ENCODE measurements around the gene CACNA2D4.

Gene CACNA2D4

GRCh38 chr12:1881301-1881700 lies 37.2 kb downstream of the CACNA2D4 start:
- no peak for DNase-seq (ENCODE audit: low read depth)
- no peak overlapping the region for H3K4me3 ChIP-seq (ENCODE audit: low read depth, low read length)
- TF ChIP-seq CTCF (conservative IDR thresholded peaks at IDR 0.05; ENCODE audit: low read depth, low read length), result no peak

- TF ChIP-seq CTCF (conservative IDR thresholded peaks at IDR 0.05; ENCODE audit: low read depth, low read length), result no peak
- no peak overlapping the region for H3K4me3 ChIP-seq (ENCODE audit: low read depth, low read length)
- DNase-seq (ENCODE audit: low read depth), result no peak
Measured at GRCh38 chr12:1880876-1881275, 37.6 kb downstream of the CACNA2D4 start.

- no peak overlapping the region for H3K4me3 ChIP-seq (ENCODE audit: low read depth, low read length)
- no peak for TF ChIP-seq CTCF (conservative IDR thresholded peaks at IDR 0.05; ENCODE audit: low read depth, low read length)
- DNase-seq (ENCODE audit: low read depth), result no peak
Measured at GRCh38 chr12:1880153-1880845, 38.2 kb downstream of the CACNA2D4 start.

- TF ChIP-seq CTCF (conservative IDR thresholded peaks at IDR 0.05; ENCODE audit: low read depth, low read length), result no peak
- no peak for DNase-seq (ENCODE audit: low read depth)
- no peak overlapping the region for H3K4me3 ChIP-seq (ENCODE audit: low read depth, low read length)
Measured at GRCh38 chr12:1879633-1880032, 38.8 kb downstream of the CACNA2D4 start.

GRCh38 chr12:1878695-1879094 lies 39.8 kb downstream of the CACNA2D4 start:
- TF ChIP-seq CTCF (conservative IDR thresholded peaks at IDR 0.05; ENCODE audit: low read depth, low read length), result no peak
- H3K4me3 ChIP-seq (ENCODE audit: low read depth, low read length), result no peak overlapping the region
- no peak for DNase-seq (ENCODE audit: low read depth)

- no peak overlapping the region for H3K4me3 ChIP-seq (ENCODE audit: low read depth, low read length)
- DNase-seq (ENCODE audit: low read depth), result no peak
- TF ChIP-seq CTCF (conservative IDR thresholded peaks at IDR 0.05; ENCODE audit: low read depth, low read length), result no peak
Measured at GRCh38 chr12:1878214-1878613, 40.2 kb downstream of the CACNA2D4 start.

GRCh38 chr12:1877169-1877878 lies 41.1 kb downstream of the CACNA2D4 start:
- H3K4me3 ChIP-seq (ENCODE audit: low read depth, low read length), result no peak overlapping the region
- no peak for TF ChIP-seq CTCF (conservative IDR thresholded peaks at IDR 0.05; ENCODE audit: low read depth, low read length)

More at GRCh38 chr12:1877169-1877878, 41.1 kb downstream of the CACNA2D4 start:
- DNase-seq (ENCODE audit: low read depth), result no peak

Measured in choroid plexus epithelial cell (primary cell).